ENCODE results near the gene STIM1.
A peak's percentile ranks its signal among the peaks of the same experiment; 100 is the strongest.
"Not testable (repeated sequence)": the region's sequence is repeated elsewhere in the genome, so short reads cannot be mapped to it uniquely, and the experiment has no call there.

Gene STIM1

DNA sequence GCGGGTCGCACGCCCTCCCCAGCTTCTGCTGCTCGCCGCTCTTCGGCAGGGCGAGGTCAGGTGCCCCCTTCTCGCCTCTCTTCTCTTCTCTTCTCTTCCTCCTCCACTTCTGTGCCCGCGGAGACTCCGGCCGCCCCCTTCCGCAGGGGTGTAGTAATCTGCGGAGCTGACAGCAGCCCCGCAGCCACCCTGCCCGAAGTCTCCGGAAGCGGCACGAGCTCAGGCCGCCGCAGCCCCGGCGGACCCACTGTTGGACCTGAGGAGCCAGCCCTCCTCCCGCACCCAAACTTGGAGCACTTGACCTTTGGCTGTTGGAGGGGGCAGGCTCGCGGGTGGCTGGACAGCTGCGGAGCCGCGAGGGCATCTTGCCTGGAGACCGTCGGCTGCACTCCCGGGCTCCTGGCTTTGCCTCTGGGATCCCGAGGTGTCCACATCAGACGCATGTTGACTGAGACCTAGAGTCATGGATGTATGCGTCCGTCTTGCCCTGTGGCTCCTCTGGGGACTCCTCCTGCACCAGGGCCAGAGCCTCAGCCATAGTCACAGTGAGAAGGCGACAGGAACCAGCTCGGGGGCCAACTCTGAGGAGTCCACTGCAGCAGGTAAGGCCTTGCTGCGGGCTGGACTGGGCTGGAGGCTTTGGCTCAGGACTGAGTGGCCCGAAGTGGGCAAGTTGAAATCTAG, 486 bp downstream of the STIM1 start:
- DNase-seq (ENCODE audit: low read depth): no peak
- peak overlapping the region; percentile 86 for H3K4me3 ChIP-seq (ENCODE audit: low read depth, low read length)
- TF ChIP-seq, protein P1, sequence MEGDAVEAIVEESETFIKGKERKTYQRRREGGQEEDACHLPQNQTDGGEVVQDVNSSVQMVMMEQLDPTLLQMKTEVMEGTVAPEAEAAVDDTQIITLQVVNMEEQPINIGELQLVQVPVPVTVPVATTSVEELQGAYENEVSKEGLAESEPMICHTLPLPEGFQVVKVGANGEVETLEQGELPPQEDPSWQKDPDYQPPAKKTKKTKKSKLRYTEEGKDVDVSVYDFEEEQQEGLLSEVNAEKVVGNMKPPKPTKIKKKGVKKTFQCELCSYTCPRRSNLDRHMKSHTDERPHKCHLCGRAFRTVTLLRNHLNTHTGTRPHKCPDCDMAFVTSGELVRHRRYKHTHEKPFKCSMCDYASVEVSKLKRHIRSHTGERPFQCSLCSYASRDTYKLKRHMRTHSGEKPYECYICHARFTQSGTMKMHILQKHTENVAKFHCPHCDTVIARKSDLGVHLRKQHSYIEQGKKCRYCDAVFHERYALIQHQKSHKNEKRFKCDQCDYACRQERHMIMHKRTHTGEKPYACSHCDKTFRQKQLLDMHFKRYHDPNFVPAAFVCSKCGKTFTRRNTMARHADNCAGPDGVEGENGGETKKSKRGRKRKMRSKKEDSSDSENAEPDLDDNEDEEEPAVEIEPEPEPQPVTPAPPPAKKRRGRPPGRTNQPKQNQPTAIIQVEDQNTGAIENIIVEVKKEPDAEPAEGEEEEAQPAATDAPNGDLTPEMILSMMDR (conservative IDR thresholded peaks at IDR 0.05; ENCODE audit: low read depth, low read length): no peak

DNA sequence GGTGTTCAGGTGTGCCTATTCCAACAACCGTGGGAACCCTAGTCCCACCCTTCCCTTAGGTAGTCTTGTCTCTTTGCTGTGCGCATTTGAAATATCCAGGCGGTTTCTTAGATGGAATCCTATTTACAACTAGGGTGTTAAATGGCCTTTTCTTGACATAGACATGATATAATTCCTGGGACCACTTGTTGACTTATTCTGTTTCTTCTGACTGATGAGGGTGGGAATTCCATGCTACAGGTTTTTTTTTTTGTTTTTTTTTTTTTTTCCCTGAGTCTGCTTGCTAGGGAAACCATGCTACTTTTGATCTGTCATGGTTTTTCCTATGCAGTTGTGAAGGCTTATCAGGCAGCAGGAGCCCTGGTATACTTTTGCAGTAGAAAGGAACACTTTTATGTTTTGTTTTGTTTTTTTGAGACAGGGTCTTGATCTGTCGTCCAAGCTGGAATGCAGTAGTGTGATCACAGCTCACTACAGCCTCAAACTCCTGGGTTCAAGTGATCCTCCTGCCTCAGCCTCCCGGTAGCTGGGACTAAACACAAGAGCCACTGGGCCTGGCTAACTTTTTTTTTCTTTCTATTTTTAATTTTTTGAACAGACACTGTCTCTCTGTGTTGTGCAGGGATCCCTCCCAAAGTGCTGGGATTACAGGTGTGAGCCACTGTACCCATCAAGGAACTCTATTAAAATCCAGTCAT, 1.5 kb downstream of the STIM1 start:
- H3K4me3 ChIP-seq (ENCODE audit: low read depth, low read length): peak overlapping the region; percentile 86
- DNase-seq (ENCODE audit: low read depth): no peak
- TF ChIP-seq, protein P1 (conservative IDR thresholded peaks at IDR 0.05; ENCODE audit: low read depth, low read length): no peak

- TF ChIP-seq, protein P1 (conservative IDR thresholded peaks at IDR 0.05; ENCODE audit: low read depth, low read length): no peak
- no peak overlapping the region for H3K4me3 ChIP-seq (ENCODE audit: low read depth, low read length)
- DNase-seq (ENCODE audit: low read depth): no peak
Measured at GRCh38 chr11:3857628-3858027, 2.2 kb downstream of the STIM1 start.

GRCh38 chr11:3859373-3859881, 4.0 kb downstream of the STIM1 start:
- TF ChIP-seq, protein P1 (conservative IDR thresholded peaks at IDR 0.05; ENCODE audit: low read depth, low read length): no peak
- H3K4me3 ChIP-seq (ENCODE audit: low read depth, low read length): no peak overlapping the region
- no peak for DNase-seq (ENCODE audit: low read depth)

DNA sequence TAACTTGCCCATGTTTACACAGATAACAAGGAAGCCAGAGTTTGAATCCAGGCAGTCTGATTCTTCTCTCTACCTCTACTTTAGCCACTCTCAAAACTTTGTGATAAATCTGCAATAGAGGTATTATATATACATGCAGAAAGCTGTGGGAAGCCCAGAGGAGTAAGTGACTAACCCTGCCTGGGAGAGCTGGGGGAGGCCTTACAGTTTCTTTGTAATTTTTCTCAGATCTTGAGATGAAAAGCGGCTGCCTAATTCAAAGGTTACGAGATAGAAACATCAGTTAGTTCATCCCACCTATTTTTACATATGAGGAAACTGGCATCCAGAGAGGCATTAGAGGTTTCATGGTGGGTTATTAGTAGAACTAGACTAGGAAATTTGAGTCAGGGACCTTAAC, 4.9 kb downstream of the STIM1 start:
- peak; percentile 30 for DNase-seq (ENCODE audit: low read depth)
- TF ChIP-seq, protein P1 (conservative IDR thresholded peaks at IDR 0.05; ENCODE audit: low read depth, low read length): no peak
- no peak overlapping the region for H3K4me3 ChIP-seq (ENCODE audit: low read depth, low read length)

DNA sequence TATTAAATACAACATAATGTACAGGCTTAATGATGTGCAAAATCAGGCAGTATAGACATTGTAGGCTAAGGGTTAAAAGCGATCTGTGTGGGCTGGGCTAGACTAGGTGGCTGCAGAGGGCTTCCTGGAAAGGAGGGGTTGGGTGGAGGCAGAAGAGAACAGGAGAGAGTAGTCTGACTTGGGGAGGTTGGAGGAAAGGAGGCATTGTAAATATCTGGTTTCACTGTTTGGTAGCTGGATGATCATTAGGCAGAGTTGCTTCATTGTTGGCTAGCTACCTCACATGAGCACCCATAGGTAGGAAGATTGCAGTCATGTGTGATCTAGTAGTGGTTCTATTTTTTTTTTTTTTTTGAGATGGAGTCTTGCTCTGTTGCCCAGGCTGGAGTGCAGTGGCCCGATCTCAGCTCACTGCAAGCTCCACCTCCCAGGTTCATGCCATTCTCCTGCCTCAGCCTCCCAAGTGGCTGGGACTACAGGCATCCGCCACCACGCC, 5.5 kb downstream of the STIM1 start:
- peak; percentile 23 for DNase-seq (ENCODE audit: low read depth)
- H3K4me3 ChIP-seq (ENCODE audit: low read depth, low read length): not testable (repeated sequence)

DNA sequence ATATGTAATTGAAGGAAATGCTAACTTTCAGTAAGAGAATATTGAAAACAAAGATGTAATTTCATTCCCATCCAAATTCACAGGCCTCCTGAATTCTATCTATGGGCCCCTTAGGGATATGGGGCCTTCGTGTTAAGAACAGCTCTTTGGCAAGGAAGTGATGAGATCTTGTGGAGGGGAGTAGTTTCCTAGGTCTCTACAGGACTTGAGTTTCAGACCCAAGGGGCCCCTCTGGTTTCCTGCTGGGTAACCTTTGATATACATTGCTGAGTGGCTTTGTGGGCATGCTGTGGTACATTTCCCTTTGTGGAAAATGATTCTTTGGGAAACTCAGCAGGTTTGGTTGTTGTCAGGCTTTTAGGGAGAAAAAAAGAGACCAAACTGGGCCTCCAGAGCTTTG, 6.2 kb downstream of the STIM1 start:
- peak; percentile 58 for DNase-seq (ENCODE audit: low read depth)
- H3K4me3 ChIP-seq (ENCODE audit: low read depth, low read length): no peak overlapping the region
- TF ChIP-seq, protein P1 (conservative IDR thresholded peaks at IDR 0.05; ENCODE audit: low read depth, low read length): no peak
